GM18909 (cell line): ENCODE data around the gene ANO9.
A peak's percentile ranks its signal among the peaks of the same experiment; 100 is the strongest.
"Not testable (repeated sequence)": the region's sequence is repeated elsewhere in the genome, so short reads cannot be mapped to it uniquely, and the experiment has no call there.

Experiments used
- ATAC-seq: cut with Tn5 transposase; IDR thresholded peaks from one replicate; pipeline ENCODE4 v1.9.1; 2021; ENCODE audit warnings: mild to moderate bottlenecking; ENCODE audit not compliant: unreplicated experiment, poor library complexity

Gene ANO9

GRCh38 chr11:405954-406795 lies 35.6 kb downstream of the ANO9 start:
- ATAC-seq = no peak

DNA sequence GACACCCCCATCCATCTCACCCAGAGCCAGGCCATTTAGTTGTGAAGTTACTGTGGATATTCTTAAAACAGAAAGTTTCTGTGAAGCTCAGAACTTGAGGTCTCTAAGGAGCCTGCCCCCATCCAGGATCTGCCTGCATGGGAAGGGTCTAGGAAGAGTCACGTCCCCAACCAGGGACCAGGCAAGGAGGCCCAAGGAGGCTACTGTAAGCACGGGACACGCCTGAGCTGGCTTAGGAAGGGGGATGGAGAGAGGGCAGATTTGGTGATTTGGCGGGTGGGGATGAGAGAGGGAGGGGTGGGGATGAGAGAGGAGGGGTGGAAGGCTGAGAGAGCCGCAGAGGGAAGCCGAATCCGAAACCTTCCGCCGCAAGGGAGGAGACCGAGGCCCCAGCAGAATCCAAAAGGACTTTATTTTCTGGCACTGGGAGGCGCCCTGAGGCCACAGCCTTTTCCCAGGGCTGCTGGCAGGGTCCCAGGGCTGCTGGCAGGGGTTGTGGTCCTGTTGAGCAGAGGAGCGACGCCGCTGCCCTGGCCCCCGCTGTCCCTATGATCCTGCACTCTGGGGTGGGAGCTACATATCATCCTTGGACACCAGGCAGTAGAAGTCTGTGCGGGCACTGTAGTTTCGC lies 36.4 kb downstream of the ANO9 start:
- no peak for ATAC-seq

- no peak for ATAC-seq
Measured at GRCh38 chr11:404551-405264, 37.1 kb downstream of the ANO9 start.

DNA sequence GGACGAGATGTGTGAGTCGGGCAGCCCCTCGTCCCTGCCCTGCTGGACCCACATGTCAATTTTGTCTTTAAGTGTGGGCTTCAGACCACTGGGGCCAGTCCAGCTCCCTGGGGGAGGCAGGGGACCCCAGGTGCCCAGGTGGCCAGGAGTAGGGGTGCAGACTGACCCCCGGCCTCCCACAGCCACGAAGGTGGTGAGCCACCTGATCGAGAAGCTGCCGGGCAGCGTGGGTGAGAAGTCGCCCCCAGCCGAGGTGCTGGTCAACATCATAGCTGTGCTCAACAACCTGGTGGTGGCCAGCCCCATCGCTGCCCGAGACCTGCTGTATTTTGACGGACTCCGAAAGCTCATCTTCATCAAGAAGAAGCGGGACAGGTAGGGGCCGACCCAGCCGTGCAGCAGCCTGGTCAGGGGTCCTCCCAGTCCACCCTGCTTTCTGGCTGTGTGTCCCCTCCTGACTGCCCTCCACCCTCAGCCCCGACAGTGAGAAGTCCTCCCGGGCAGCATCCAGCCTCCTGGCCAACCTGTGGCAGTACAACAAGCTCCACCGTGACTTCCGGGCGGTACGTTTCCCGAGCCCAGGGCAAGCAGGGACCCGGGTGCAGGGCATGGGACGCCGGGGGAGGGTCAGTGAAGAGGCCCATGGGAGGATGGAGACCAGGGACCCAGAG lies 37.9 kb downstream of the ANO9 start:
- ATAC-seq = no peak

GRCh38 chr11:403021-403760 lies 38.6 kb downstream of the ANO9 start:
- ATAC-seq = no peak

- not testable (repeated sequence) for ATAC-seq
Measured at GRCh38 chr11:401196-401595, 40.6 kb downstream of the ANO9 start.

DNA sequence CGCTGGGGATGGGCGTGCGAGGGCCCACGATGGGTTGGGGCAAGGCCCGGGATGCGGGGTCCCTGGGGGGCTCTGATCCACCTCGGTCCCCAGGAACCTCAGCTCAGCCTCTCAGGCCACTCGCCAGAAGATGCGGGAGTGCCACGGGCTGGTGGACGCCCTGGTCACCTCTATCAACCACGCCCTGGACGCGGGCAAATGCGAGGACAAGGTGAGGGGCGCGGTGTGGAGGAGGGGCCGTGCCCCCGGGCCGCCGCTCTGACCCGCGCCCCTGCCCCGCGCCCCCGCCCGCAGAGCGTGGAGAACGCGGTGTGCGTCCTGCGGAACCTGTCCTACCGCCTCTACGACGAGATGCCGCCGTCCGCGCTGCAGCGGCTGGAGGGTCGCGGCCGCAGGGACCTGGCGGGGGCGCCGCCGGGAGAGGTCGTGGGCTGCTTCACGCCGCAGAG lies 41.5 kb downstream of the ANO9 start:
- ATAC-seq = no peak

DNA sequence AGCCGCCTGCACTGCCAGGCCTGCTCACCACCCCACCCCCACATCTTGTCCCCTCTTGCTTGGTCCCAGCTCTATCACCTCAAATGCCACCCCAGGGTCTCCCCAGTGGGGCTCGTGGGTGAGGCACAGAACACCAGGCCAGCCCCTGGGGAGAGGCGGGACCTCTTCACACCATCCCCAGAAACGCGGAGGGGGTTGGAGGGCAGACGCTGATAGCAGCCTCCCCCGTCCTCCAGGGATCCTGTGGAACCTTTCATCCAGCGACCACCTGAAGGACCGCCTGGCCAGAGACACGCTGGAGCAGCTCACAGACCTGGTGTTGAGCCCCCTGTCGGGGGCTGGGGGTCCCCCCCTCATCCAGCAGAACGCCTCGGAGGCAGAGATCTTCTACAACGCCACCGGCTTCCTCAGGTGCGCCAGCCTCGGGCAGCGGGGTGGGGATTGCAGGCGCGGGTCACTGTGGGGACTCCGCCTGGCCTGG lies 42.0 kb downstream of the ANO9 start:
- no peak for ATAC-seq

- no peak for ATAC-seq
Measured at GRCh38 chr11:398826-399225, 43.0 kb downstream of the ANO9 start.

GRCh38 chr11:396948-397548 lies 44.8 kb downstream of the ANO9 start:
- ATAC-seq = peak; percentile 76

GRCh38 chr11:396511-396947 lies 45.3 kb downstream of the ANO9 start:
- peak; percentile 27 for ATAC-seq

DNA sequence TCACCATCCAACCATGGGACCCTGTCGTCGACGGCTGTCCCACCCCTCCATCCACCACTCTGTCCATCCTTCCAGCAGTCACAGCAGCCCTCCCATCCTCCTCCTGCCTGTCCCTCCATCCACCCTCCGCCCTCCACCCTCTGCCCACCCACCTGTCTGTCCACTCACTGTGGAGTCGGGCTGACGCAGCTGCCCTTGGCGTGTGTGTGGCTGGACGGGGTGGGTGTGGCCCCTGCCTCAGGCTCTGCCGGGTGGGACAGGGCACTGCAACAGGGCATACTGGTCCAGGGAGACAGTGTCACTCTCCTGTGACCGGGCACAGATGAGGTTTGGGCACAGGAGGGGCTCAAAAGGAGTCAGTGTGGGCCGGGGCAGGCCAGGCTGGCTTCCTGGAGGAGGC lies 45.9 kb downstream of the ANO9 start:
- ATAC-seq = no peak

DNA sequence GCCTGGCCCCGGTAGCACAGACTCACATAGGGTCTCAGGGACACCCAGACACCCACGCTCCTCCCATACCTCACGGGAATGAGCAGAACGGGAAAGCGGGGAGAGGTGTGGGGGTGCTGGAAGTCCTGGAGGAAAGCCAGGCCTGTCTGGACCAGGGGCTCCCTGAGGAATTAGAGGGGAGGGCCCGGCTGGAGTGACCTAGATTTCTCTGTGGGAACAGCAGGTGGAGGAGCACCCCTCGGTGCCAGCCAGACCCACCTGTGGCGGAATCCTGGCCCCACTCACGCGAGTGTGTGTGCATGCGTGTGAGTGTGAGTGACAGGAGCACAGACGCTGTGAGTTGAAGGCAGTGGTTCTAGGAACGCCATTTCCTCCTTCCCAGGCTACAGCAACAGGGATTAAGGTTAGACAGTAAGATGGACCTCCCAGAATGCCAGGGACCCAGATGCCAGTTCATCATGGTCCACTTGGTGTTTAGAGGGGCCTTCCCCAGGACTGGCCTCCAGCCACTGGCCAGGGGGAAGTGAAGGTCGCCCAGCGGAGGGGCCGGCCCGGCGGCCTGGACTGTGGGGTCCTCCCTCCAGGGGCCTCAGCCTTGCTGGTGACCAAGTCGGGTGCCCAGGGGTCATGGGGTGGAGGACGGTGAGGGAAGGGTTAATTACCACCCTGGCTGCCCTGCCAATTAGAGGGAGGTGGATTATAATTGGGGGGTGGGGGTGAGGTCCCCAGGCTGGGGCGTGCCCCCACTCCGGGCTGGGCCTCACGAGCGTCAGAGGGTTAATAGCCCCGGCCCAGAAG lies 46.8 kb downstream of the ANO9 start:
- ATAC-seq = no peak

GRCh38 chr11:394034-394857 lies 47.6 kb downstream of the ANO9 start, which contains the start of gene PKP3:
Gene PKP3, plus strand, starts transcription at chr11:394209. Its CDS starts 84 bp downstream, at chr11:394293.
- no peak for ATAC-seq

GRCh38 chr11:393219-394033 lies 48.4 kb downstream of the ANO9 start:
- ATAC-seq = no peak

- no peak for ATAC-seq
Measured at GRCh38 chr11:392102-392777, 49.6 kb downstream of the ANO9 start.
